ES-I3 (cell line): ENCODE results near the gene POLR2J.
"Not testable (repeated sequence)": the region's sequence is repeated elsewhere in the genome, so short reads cannot be mapped to it uniquely, and the experiment has no call there.

Experiments
- H3K36me3 ChIP-seq: 2 replicates; pipeline ENCODE4 v1.6.1; 2013; ENCODE audit warnings: mild to moderate bottlenecking, low read length, control low read depth, moderate library complexity; ENCODE audit not compliant: insufficient read depth
- H3K4me1 ChIP-seq: 2 replicates; pipeline ENCODE4 v1.6.1; 2013; ENCODE audit warnings: mild to moderate bottlenecking, control low read depth, low read length; ENCODE audit not compliant: insufficient read depth
- H3K9ac ChIP-seq: 2 replicates; pipeline ENCODE4 v1.6.1; 2013; ENCODE audit warnings: low read depth, mild to moderate bottlenecking, low read length, moderate library complexity
- H3K9me3 ChIP-seq: 2 replicates; pipeline ENCODE4 v1.6.1; 2013; ENCODE audit warnings: mild to moderate bottlenecking, low read length, moderate library complexity; ENCODE audit not compliant: control insufficient read depth, insufficient read depth

The POLR2J gene

DNA sequence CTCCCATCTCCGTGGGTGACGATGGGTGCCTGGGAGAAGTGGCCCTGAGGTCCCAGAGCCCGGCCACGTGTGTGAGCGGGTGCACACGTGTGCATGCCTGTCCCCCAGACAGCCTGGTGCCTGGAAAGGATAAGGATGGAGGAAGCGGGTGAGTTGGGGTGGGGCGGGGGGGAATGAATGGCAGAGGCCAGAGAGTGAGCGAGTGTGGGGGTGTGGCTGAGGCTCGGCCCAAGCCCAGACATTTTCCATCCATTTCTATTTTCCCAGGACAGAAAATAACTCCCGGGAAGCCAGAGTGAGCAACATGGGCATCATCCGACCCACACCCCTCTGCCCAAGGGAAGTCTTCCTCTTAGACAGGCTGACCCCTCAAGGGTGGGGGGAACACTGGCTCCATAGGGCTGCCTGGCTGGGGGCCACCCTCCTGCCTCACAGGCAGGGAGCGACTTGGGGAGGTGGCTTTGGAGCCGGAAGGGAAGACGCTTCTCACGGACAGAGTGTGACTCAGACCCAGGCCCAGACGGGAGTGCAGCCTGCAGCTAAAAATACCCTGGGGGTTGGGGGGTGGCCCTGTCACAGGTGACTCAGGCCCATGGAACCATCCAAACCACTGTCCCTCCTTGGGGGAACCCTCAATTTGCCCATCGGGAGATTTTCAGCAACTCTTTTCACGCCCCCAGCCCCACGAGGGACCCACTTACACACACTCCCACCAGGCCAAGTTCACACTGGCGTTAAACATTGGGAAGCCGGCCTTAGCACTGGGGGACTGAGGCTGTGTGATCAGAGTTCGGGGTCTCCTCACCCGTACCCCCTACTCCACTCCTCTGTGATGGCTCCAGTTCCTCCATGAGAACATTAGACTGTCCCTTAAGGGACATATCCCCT, 26.8 kb upstream of the POLR2J start:
- not testable (repeated sequence) for H3K9me3 ChIP-seq, H3K36me3 ChIP-seq, H3K4me1 ChIP-seq, H3K9ac ChIP-seq

DNA sequence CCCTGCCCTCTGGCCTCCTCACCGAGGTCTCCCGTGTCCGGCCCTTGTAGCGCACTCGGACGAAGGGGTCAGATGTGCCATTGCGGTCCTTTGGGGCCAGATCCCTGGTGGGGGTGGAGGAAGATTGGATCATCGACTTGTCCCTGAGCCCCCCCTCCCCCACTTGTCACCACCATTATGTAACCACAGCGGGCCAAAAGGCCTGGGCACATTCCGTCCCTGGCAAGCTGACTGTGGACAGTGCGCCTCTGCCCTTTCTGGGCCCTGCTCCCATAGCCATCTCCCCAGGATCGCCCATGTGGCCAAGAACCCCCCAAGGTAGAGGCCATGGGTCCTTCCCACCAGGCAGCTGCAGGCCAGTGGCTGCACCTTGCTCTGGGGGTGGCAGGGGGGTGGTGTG, 24.4 kb upstream of the POLR2J start:
- not testable (repeated sequence) for H3K4me1 ChIP-seq, H3K9ac ChIP-seq, H3K36me3 ChIP-seq, H3K9me3 ChIP-seq

DNA sequence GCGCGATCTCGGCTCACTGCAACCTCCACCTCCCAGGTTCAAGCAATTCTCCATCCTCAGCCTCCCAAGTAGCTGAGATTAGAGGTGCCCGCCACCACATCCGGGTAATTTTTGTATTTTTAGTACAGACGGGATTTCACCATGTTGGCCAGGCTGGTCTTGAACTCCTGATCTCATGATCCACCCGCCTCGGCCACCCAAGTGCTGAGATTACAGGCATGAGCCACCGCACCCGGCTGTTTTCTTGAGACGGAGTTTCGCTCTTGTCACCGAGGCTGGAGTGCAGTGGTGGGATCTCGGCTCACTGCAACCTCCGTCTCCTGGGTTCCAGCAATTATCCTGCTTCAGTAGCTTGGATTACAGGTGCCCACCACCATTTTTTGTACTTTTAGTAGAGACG, 19.6 kb upstream of the POLR2J start:
- not testable (repeated sequence) for H3K36me3 ChIP-seq, H3K9ac ChIP-seq, H3K9me3 ChIP-seq, H3K4me1 ChIP-seq

DNA sequence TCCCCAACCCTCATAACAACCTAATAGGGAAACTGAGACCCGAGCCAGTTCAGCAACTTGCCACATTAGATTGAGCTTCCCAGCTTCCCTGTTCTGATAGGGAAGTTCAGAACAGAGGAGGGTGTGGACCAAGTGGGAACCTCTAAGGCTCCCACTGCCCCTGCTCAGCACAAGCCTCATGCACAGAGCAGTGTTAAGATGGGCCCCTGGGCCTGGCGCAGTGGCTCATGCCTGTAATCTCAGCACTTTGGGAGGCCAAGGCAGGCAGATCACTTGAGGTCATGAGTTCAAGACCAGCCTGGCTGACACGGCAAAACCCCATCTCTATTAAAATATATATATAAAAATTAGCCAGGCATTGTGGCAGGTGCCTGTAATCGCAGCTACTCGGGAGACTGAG, 18.6 kb upstream of the POLR2J start:
- not testable (repeated sequence) for H3K4me1 ChIP-seq, H3K9ac ChIP-seq, H3K36me3 ChIP-seq, H3K9me3 ChIP-seq

DNA sequence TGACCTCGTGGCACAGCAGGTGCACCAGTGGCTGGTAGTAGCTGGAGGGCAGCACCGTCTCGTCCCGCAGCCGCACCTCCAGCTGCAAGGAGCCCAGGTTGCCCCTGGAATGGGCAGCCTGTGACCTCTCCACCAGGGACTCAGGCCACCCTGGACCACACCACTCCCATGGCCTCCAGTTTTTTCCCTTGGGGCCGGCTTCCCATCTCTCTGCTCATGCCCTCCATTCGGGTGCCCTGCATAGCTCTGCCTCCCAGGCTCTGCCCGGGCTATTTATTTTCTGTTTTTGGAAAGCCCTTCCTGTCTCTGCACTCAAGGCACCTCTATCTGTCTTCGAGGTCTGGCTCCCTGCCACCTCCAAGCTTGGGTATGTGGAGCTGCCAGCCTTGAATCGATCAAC, 18.1 kb upstream of the POLR2J start:
- not testable (repeated sequence) for H3K9ac ChIP-seq, H3K36me3 ChIP-seq, H3K4me1 ChIP-seq, H3K9me3 ChIP-seq

DNA sequence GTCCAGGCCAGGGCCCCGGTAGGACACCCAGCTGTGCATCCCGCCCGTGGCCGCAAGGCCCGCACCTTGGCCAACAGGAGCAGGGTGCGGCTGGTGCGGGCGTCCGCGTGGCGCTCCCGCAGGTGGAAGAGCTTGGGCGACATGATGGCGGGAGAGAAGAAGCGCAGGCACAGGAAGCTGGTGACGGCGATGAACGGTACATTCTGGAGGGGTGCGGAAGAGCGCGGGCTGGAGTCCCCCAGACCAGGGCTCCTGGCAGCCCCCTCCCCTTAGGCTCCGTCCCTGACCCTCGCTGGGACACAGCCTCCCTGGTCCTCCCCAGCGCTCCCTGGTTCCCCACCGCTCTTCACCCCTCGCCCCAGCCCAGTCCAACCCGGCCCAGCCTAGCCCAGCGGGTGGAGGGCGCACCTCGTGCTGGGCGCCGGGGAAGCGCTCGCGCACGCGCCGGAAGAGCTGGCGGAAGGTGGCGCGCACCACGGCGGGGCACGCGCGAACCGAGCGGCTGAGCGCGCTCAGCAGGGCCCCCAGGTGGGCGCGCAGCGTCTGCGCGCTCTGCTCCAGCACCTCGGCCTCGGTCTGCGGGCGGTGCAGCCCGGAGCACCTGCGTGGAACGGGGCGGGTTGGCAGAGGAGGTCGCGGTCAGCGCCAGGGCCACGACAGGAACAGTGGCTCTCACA, 15.9 kb upstream of the POLR2J start:
- H3K36me3 ChIP-seq, H3K4me1 ChIP-seq, H3K9me3 ChIP-seq, H3K9ac ChIP-seq: not testable (repeated sequence)

DNA sequence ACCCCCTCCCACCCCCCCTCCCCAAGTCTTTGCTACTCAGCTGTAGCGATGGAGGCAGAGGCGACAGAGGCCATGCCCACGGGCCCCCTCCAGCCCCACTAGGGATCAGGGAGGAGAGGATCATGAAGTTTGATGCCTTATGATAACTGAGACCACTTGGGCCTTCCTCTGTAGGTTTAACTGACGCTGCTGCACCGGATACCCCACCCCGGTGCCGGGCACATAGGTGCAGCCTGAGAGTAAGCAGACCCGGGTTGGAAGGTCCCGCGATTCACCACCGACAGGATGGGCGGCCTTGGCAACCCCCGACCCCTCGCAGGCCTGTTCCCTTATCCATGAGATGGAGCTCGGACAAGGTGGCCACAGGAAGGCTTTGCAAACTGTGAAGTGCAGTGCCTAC, 15.3 kb upstream of the POLR2J start:
- H3K9ac ChIP-seq, H3K4me1 ChIP-seq: not testable (repeated sequence)

DNA sequence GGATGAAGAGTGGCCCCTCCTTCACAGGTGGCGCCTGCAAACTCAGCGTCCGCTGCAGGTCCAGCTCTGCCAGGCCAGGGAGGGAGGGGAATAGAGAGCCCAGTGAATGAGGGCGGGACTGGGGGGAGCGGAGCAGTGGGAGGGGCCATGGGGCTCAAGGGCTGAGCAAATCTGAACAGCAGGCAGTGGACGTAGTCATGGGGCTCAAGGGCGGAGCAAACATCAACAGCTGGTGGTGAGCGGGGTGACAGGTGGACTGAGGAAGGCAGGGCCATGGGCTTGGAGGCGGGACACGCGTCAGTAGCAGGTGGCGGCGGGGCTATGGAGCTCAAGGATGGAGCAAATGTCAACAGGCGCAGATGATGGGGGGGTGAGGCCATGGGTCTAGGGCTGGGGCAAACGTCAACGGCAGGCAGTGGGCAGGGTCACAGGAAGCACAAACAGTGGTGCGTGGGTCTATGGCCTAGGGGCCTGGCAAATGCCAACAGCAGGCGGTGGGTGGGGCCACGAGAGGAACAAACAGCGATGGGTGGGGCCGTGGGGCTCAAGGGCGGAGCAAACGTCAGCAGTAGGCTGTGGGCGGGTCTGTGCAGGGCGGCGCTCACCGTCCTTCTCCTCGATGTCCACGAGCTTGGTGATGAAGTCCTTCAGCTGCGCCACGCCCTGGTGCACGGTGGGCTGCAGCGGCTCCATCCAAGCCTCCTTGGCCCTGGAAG, 14.7 kb upstream of the POLR2J start:
- H3K4me1 ChIP-seq, H3K9ac ChIP-seq, H3K9me3 ChIP-seq, H3K36me3 ChIP-seq: not testable (repeated sequence)

More for the DNA sequence above, 15.3 kb upstream of the POLR2J start:
- not testable (repeated sequence) for H3K36me3 ChIP-seq, H3K9me3 ChIP-seq

DNA sequence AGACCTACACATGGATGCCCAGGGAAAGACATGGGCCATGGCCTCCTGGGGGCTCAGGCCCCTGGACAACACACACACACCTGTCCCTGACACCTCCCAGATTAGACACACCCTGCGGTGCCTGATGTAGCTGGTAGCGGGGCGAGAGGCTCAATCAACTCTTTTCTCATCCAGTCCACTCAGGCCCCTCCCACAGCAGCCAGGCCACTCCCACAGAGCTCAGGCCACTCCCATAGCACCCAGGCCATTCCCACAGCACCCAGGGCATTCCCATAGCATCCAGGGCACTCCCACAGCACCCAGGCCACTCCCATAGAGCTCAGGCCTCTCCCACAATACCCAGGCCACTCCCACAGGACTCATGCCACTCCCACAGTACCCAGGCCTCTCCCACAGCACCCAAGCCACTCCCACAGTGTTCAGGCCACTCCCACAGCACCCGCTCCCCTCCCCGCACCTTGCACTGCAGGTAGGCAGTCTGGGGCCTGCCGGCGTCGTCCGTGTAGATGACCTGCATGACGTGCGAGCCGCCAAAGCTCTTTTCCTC, 11.9 kb upstream of the POLR2J start:
- H3K4me1 ChIP-seq, H3K9ac ChIP-seq, H3K9me3 ChIP-seq, H3K36me3 ChIP-seq: not testable (repeated sequence)

DNA sequence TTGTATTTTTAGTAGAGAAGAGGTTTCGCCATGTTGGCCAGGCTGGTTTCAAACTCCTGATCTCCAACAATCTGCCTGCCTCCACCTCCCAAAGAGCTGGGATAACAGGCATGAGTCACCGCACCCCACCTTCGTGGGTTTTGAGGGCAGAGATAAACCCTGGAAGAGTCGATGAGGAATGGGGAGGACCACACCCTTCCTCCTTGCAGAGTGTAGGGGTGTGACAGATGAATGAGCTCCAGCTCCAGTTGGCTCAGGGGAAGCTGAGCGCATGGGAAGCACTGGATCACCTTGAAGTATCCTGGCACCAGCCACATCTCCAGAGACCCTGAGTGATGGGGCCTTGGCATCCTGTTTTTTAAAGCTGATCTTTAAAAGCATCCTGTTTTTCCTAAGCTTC, 5.6 kb upstream of the POLR2J start:
- H3K9me3 ChIP-seq, H3K4me1 ChIP-seq, H3K36me3 ChIP-seq, H3K9ac ChIP-seq: not testable (repeated sequence)

DNA sequence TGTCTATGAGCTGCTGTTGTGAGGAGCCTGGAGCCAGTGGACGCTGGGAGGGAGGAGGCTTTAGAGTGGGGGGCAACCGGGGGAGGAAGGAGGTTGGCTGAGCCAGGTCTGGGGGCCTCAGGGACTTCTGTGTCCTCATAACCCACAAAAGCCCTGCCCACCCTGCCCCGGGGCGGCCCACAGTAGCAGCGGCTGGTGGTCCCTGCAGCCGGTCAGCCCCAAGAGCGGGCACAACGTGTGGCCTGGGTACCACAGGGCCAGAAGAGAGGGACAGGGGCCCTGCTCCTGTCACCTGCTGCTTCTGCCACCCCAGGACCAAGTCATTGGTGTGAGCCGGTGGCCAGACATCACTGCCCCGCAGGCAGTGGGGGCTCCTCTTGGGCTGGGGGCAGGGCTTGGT, 3.2 kb upstream of the POLR2J start:
- H3K9ac ChIP-seq, H3K4me1 ChIP-seq, H3K9me3 ChIP-seq, H3K36me3 ChIP-seq: not testable (repeated sequence)

DNA sequence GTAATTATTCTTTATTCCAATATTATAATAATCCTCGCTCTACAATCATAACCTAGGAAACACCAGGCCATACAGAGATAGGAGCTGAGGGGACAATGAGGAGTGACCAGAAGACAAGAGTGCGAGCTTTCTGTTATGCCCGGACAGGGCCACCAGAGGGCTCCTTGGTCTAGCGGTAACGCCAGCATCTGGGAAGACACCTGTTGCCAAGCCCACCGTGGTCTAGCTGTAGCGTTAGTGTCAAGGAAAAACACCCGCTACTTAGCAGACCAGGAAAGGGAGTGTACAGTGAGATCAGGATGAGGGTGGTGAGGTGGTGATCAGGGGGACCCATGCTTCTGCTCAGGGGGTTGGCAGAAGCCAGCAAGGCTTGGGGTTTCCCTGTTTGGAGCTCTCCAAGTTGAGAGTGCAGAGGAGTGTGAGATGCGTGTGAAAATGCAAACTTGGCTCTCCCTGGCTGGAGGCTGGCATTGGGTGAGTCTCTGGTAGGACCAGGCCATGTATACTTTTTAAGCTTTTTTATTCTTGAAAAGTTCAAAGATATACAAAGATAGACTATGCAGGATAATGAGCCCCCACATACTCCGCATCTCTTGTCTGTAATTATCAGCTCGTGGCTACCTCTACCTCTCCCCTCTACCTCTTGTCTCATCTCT, 1.4 kb upstream of the POLR2J start:
- H3K36me3 ChIP-seq, H3K9me3 ChIP-seq, H3K4me1 ChIP-seq, H3K9ac ChIP-seq: not testable (repeated sequence)

DNA sequence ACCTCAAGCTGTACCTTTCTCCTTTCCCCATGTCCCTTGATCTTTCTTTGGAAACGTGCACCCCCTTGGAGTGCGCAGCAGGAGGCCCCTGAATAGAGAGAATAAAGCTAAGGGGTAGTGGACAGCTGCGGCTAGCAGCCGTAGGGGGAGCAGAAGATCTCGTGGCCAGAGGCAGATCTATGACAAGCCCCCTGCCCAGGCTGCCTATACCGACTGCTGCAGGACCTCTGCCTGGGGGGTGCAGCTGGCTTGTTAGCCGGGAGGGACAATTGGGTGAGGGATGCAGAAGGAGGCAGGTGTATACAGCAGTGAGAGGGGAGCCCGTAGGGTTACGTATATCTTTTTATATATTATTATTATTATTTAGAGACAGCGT, 475 bp upstream of the POLR2J start:
- not testable (repeated sequence) for H3K4me1 ChIP-seq, H3K9ac ChIP-seq, H3K9me3 ChIP-seq, H3K36me3 ChIP-seq

DNA sequence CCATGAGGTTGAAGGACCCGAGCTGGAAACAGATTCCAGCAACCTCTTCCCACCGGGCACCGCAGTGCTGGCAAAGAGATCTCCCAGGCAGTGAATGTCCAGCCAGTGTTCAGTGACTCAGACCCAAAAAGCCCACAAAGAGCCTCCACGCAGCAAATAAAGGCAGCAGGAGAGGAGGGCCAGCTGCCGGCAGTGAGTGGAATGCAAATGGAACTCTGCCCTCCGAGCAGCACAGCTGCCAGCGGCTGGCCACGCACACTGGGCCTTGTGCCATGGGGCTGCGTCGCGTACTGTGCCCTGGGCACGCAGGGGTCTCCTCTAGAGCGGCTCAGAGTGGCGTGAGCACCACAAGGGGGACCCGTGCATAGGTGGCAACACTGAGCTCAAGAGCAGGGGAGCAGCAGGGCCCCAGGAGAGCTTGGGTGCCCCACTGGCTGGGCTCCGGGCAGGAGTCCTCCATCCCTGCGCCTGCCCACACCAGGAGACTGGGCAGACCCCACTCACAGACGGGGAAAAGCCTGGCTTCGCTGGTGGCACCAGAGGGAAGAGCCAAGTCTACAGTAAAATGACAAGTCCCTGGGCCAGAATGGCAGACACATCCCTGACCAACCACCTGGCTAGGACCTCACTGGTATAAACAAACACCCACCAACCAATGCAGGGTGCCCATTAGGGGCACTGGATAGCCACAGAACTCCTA, 3.8 kb downstream of the POLR2J start:
- not testable (repeated sequence) for H3K9ac ChIP-seq, H3K36me3 ChIP-seq, H3K9me3 ChIP-seq, H3K4me1 ChIP-seq
